GM18520 (cell line): ENCODE results near the gene MX2.
"Not testable (repeated sequence)": the region's sequence is repeated elsewhere in the genome, so short reads cannot be mapped to it uniquely, and the experiment has no call there.

Source experiments
- ATAC-seq: cut with Tn5 transposase; IDR thresholded peaks from one replicate; pipeline ENCODE4 v1.9.1; 2021; ENCODE audit not compliant: unreplicated experiment

The MX2 gene

GRCh38 chr21:41411449-41412089 is 49.7 kb downstream of the MX2 start:
- ATAC-seq = peak; percentile 57

GRCh38 chr21:41417505-41417904 is 55.7 kb downstream of the MX2 start:
- not testable (repeated sequence) for ATAC-seq

GRCh38 chr21:41418393-41418792 is 56.6 kb downstream of the MX2 start:
- no peak for ATAC-seq

GRCh38 chr21:41418956-41419680 is 57.3 kb downstream of the MX2 start:
- ATAC-seq = no peak

- no peak for ATAC-seq
Measured at GRCh38 chr21:41419921-41420862, 58.4 kb downstream of the MX2 start.

- not testable (repeated sequence) for ATAC-seq
Measured at GRCh38 chr21:41420998-41421397, 59.2 kb downstream of the MX2 start.

GRCh38 chr21:41422546-41423304 is 60.9 kb downstream of the MX2 start:
- ATAC-seq = no peak

- ATAC-seq = not testable (repeated sequence)
Measured at GRCh38 chr21:41423305-41423636, 61.4 kb downstream of the MX2 start.

GRCh38 chr21:41425588-41425953 is 63.7 kb downstream of the MX2 start:
- ATAC-seq = no peak

- peak; percentile 73 for ATAC-seq
Measured at GRCh38 chr21:41425954-41426675, 64.3 kb downstream of the MX2 start, which contains the start of gene MX1. Gene MX1, plus strand, starts transcription at chr21:41426239. Its CDS starts 5,832 bp downstream, at chr21:41432071.

- ATAC-seq = no peak
Measured at GRCh38 chr21:41426676-41427404, 65.0 kb downstream of the MX2 start.

- no peak for ATAC-seq
Measured at GRCh38 chr21:41427556-41427955, 65.7 kb downstream of the MX2 start.

- ATAC-seq = no peak
Measured at GRCh38 chr21:41428311-41428710, 66.5 kb downstream of the MX2 start.

- ATAC-seq = no peak
Measured at GRCh38 chr21:41428847-41429246, 67.0 kb downstream of the MX2 start.

GRCh38 chr21:41429305-41429704 is 67.5 kb downstream of the MX2 start:
- no peak for ATAC-seq

GRCh38 chr21:41429925-41430491 is 68.2 kb downstream of the MX2 start:
- ATAC-seq = no peak

- peak; percentile 44 for ATAC-seq
Measured at GRCh38 chr21:41431788-41432548, 70.1 kb downstream of the MX2 start.
